Upper lobe of left lung (tissue), 6 donors: ENCODE measurements around the gene TST. TPM values are rescaled to one million over a fixed set of nuclear protein-coding genes. Genes with fewer than 3 reads are reported as not detected.
A peak's percentile ranks its signal among the peaks of the same experiment; 100 is the strongest.

Source experiments
- ATAC-seq, 2 donors: fragments of 200-7000 bp; cut with Tn5 transposase; one replicate each; pipeline ENCODE4 v1.9.1; 2022; ENCODE audit warnings: mild to moderate bottlenecking in 2 of 2, moderate library complexity in 2 of 2; ENCODE audit not compliant: low FRiP score in 2 of 2
- DNase-seq, 2 donors: peaks; one replicate each; pipeline ENCODE4 v3.0.0-alpha.2; 2019 to 2020
- H3K27ac ChIP-seq, 4 donors: fragments of 200-600 bp; sonication (generic); one replicate each; pipeline ENCODE4 v1.5.1; 2016 to 2019
- H3K27me3 ChIP-seq, 4 donors: fragments of 200-600 bp; sonication (generic); one replicate each; pipeline ENCODE4 v1.5.1; 2017 to 2019
- H3K36me3 ChIP-seq, 4 donors: fragments of 200-600 bp; sonication (generic); one replicate each; pipeline ENCODE4 v1.5.1; 2016 to 2019
- H3K4me1 ChIP-seq, 4 donors: fragments of 200-600 bp; sonication (generic); one replicate each; pipeline ENCODE4 v1.5.1; 2018 to 2019
- H3K4me3 ChIP-seq, 4 donors: fragments of 200-600 bp; sonication (generic); one replicate each; pipeline ENCODE4 v1.5.1; 2017 to 2019; ENCODE audit warnings: mild to moderate bottlenecking in 2 of 4, moderate library complexity in 1 of 4
- H3K9me3 ChIP-seq, 4 donors: fragments of 200-600 bp; sonication (generic); one replicate each; pipeline ENCODE4 v1.5.1; 2018 to 2019
- CTCF ChIP-seq, 6 experiments: fragments of 450-650 bp in 4 of 6; fragments of 200-600 bp in 2 of 6; sonication (generic) in 2 of 6; IDR thresholded peaks; one replicate each; pipeline ENCODE4 v1.5.1; 2016 to 2019; ENCODE audit warnings: antibody characterized with exemption in 6 of 6
- EP300 ChIP-seq, 4 donors: sonication (generic); formaldehyde crosslinking; IDR thresholded peaks; one replicate each; pipeline ENCODE4 v1.5.1; 2017; ENCODE audit warnings: antibody characterized with exemption in 4 of 4, control low read depth in 2 of 4
- POLR2A ChIP-seq, 4 donors: fragments of 450-650 bp; IDR thresholded peaks; one replicate each; pipeline ENCODE4 v1.5.1; 2016 to 2017; ENCODE audit warnings: antibody characterized with exemption in 4 of 4, mild to moderate bottlenecking in 2 of 4
- POLR2AphosphoS5 ChIP-seq, 2 donors: sonication (generic); formaldehyde crosslinking; IDR thresholded peaks; one replicate each; pipeline ENCODE4 v1.5.1; 2017; ENCODE audit warnings: antibody characterized with exemption in 2 of 2
- WGBS, 2 donors: methylation state at CpG; one replicate each; pipeline ENCODE4 v1.1.5; 2017 to 2018; 5-methylcytosine and 5-hydroxymethylcytosine counted together
- total RNA-seq, 6 donors: library from RNA; depleted of rRNA in 4 of 6; stranded (reverse); fragments of >200 nt in 4 of 6; gene quantifications; one replicate each; pipeline versions ENCODE4 v1.1.0 to v1.2.1, GENCODE V29; 2016 to 2021
- donor health status: DM: no; HTN: no; CAD: no; lungs with moderate emphysema.
- donor health status: DM: no; HTN: yes; CAD: no; lungs with severe emphysema.

TST gene
- total RNA-seq, 6 donors from 2014 or later = 43.0 to 78.1 (median 70.2) TPM

GRCh38 chr22:36968249-36968964 is 50.8 kb downstream of the TST start:
- Histone ChIP-seq H3K9me3 (no peaks in the 10 kb centered on the region), H3K27me3 (no peaks in the 10 kb centered on the region), H3K27ac (no peak overlapping the region), H3K4me1 (no peaks in the 10 kb centered on the region), H3K36me3 (no peaks in the 10 kb centered on the region), H3K4me3 (no peak overlapping the region)
- DNase-seq = no peak
- TF ChIP-seq POLR2AphosphoS5 (IDR thresholded peaks at IDR 0.05) = no peak
- TF ChIP-seq POLR2A (IDR thresholded peaks at IDR 0.05) = no peak
- TF ChIP-seq EP300 (IDR thresholded peaks at IDR 0.05) = no peak
- no peak for TF ChIP-seq CTCF (IDR thresholded peaks at IDR 0.05)
- 83 to 87% methylated on average over 5 of the region's 5 CpGs for WGBS, 2 donors
- no peak for ATAC-seq

- Histone ChIP-seq H3K36me3 (no peaks in the 10 kb centered on the region), H3K9me3 (no peaks in the 10 kb centered on the region), H3K4me3 (no peak overlapping the region), H3K27me3 (no peaks in the 10 kb centered on the region), H3K4me1 (no peaks in the 10 kb centered on the region), H3K27ac (no peak overlapping the region)
- 84 to 85% methylated on average over 9 to 11 of the region's 11 CpGs for WGBS, 2 donors
- TF ChIP-seq CTCF (IDR thresholded peaks at IDR 0.05) = no peak
- TF ChIP-seq EP300 (IDR thresholded peaks at IDR 0.05) = no peak
- TF ChIP-seq POLR2A (IDR thresholded peaks at IDR 0.05) = no peak
- no peak for TF ChIP-seq POLR2AphosphoS5 (IDR thresholded peaks at IDR 0.05)
- no peak for DNase-seq
- ATAC-seq = no peak
Measured at GRCh38 chr22:36966851-36967540, 52.3 kb downstream of the TST start.

- DNase-seq (peak in 1 of 2 donors; percentile 7), ATAC-seq (no peak)
- WGBS, 2 donors = 62 to 63% methylated on average over 2 of the region's 2 CpGs
- Histone ChIP-seq H3K36me3 (no peaks in the 10 kb centered on the region), H3K9me3 (no peaks in the 10 kb centered on the region), H3K27me3 (no peaks in the 10 kb centered on the region), H3K4me3 (no peak overlapping the region), H3K27ac (no peak overlapping the region), H3K4me1 (no peaks in the 10 kb centered on the region)
- TF ChIP-seq CTCF (IDR thresholded peaks at IDR 0.05) = no peak
- no peak for TF ChIP-seq POLR2AphosphoS5 (IDR thresholded peaks at IDR 0.05)
- no peak for TF ChIP-seq POLR2A (IDR thresholded peaks at IDR 0.05)
- no peak for TF ChIP-seq EP300 (IDR thresholded peaks at IDR 0.05)
Measured at GRCh38 chr22:36965696-36966095, 53.6 kb downstream of the TST start.

- no peak for DNase-seq
- Histone ChIP-seq H3K27me3 (no peaks in the 10 kb centered on the region), H3K27ac (no peak overlapping the region), H3K4me1 (no peaks in the 10 kb centered on the region), H3K36me3 (no peaks in the 10 kb centered on the region), H3K4me3 (no peak overlapping the region), H3K9me3 (no peaks in the 10 kb centered on the region)
- no peak for ATAC-seq
- TF ChIP-seq POLR2A (IDR thresholded peaks at IDR 0.05) (no peak), POLR2AphosphoS5 (IDR thresholded peaks at IDR 0.05) (no peak), CTCF (IDR thresholded peaks at IDR 0.05) (no peak), EP300 (IDR thresholded peaks at IDR 0.05) (no peak)
Measured at GRCh38 chr22:36964106-36964505, 55.1 kb downstream of the TST start.
